Stimulated activated CD8-positive, alpha-beta memory T cell treated with anti-CD3 and anti-CD28 coated beads, Interleukin-12 subunit alpha, Interleukin-12 subunit beta, amount 100 ng/mL, for 24 hours (primary cell): ENCODE data around the gene ASB4.

Experiments used
- DNase-seq: peaks from one replicate; pipeline ENCODE4 v3.0.0-alpha.2; 2020; ENCODE audit errors: extremely low read depth

ASB4 gene

GRCh38 chr7:95527033-95527775 lies 41.5 kb downstream of the ASB4 start:
- DNase-seq = no peak

GRCh38 chr7:95527776-95528250 lies 42.1 kb downstream of the ASB4 start:
- no peak for DNase-seq

- DNase-seq = no peak
Measured at GRCh38 chr7:95529701-95530100, 44.0 kb downstream of the ASB4 start.

- DNase-seq = no peak
Measured at GRCh38 chr7:95530881-95531280, 45.1 kb downstream of the ASB4 start.

GRCh38 chr7:95531605-95532219 lies 46.0 kb downstream of the ASB4 start:
- DNase-seq = no peak

GRCh38 chr7:95534796-95535195 lies 49.1 kb downstream of the ASB4 start:
- DNase-seq = no peak

- DNase-seq = no peak
Measured at GRCh38 chr7:95535662-95536061, 49.9 kb downstream of the ASB4 start.

- DNase-seq = no peak
Measured at GRCh38 chr7:95536656-95537311, 51.0 kb downstream of the ASB4 start.

- DNase-seq = no peak
Measured at GRCh38 chr7:95537468-95537867, 51.7 kb downstream of the ASB4 start.

GRCh38 chr7:95539426-95539825 lies 53.7 kb downstream of the ASB4 start:
- no peak for DNase-seq

- no peak for DNase-seq
Measured at GRCh38 chr7:95540366-95540765, 54.6 kb downstream of the ASB4 start.

- no peak for DNase-seq
Measured at GRCh38 chr7:95543312-95543711, 57.6 kb downstream of the ASB4 start.

GRCh38 chr7:95544171-95544570 lies 58.4 kb downstream of the ASB4 start:
- DNase-seq = no peak

GRCh38 chr7:95545007-95545615 lies 59.4 kb downstream of the ASB4 start:
- DNase-seq = no peak

- DNase-seq = no peak
Measured at GRCh38 chr7:95545673-95546072, 59.9 kb downstream of the ASB4 start.

- no peak for DNase-seq
Measured at GRCh38 chr7:95546647-95547046, 60.9 kb downstream of the ASB4 start.

GRCh38 chr7:95547361-95548348 lies 61.9 kb downstream of the ASB4 start:
- no peak for DNase-seq

GRCh38 chr7:95549818-95550529 lies 64.2 kb downstream of the ASB4 start:
- no peak for DNase-seq

- DNase-seq = no peak
Measured at GRCh38 chr7:95550546-95550945, 64.8 kb downstream of the ASB4 start.
